COLO829 (cell line): Measurements from ENCODE around the gene VASN.

Experiments used
- DNase-seq: peaks from one replicate; pipeline ENCODE4 v3.0.0; 2012; ENCODE audit warnings: low spot score

The VASN gene

GRCh38 chr16:4426021-4426684 is 54.5 kb downstream of the VASN start:
- no peak for DNase-seq

- DNase-seq: no peak
These were observed 55.2 kb downstream of the VASN start for GRCh38 chr16:4426722-4427372.

- DNase-seq: no peak
These were observed 56.9 kb downstream of the VASN start for GRCh38 chr16:4428500-4428899.

GRCh38 chr16:4431023-4431422 is 59.4 kb downstream of the VASN start:
- no peak for DNase-seq
